ENCODE results near the gene SLC41A1. TPM values are rescaled to one million over a fixed set of nuclear protein-coding genes. Genes with fewer than 3 reads are reported as not detected.
"Not testable (repeated sequence)": the region's sequence is repeated elsewhere in the genome, so short reads cannot be mapped to it uniquely, and the experiment has no call there.

The SLC41A1 gene
- polyA plus RNA-seq, 1 of the 3 experiments (the other 2 are of a cell fraction): 18.3 TPM

- Histone ChIP-seq H3K79me2 (ENCODE audit: insufficient read depth) (no peaks in the 10 kb centered on the region), H3K4me1 (ENCODE audit: control insufficient read depth in 1 of 2, insufficient read depth in 2 of 2, low read depth in 1 of 2, low read length in 1 of 2) (no peaks in the 10 kb centered on the region), H3K27me3 (ENCODE audit: insufficient read depth) (no peaks in the 10 kb centered on the region), H3F3A (replicated peaks; ENCODE audit: insufficient read depth) (no peaks in the 10 kb centered on the region), H3K9ac (no peak overlapping the region), H3K4me2 (no peak overlapping the region), H3K9me3 (no peaks in the 10 kb centered on the region), H2AFZ (ENCODE audit: low read depth) (no peak overlapping the region), H4K20me1 (ENCODE audit: insufficient read depth) (no peaks in the 10 kb centered on the region), H3K9me2 (no peaks in the 10 kb centered on the region), H3K36me3 (replicated peaks in 1 of 2; ENCODE audit: control insufficient read depth in 1 of 2, insufficient read depth in 2 of 2, low read length in 1 of 2) (no peaks in the 10 kb centered on the region), H3K27ac (ENCODE audit: low read depth in 2 of 2, low read length in 1 of 2) (no peak overlapping the region), H3K4me3 (ENCODE audit: low read depth in 2 of 2, low read length in 1 of 2) (no peak overlapping the region)
- TF ChIP-seq MXI1 (IDR thresholded peaks at IDR 0.05; ENCODE audit: low read depth, low read length) (no peak), CHD2 (IDR thresholded peaks at IDR 0.05; ENCODE audit: low read length, partially characterized antibody) (no peak), NRF1 (IDR thresholded peaks at IDR 0.05; ENCODE audit: low read depth, low read length) (no peak), FOSL2 (IDR thresholded peaks at IDR 0.05; ENCODE audit: borderline replicate concordance, low read depth) (no peak), EP300 (IDR thresholded peaks at IDR 0.05; ENCODE audit: borderline replicate concordance in 1 of 2, low read depth in 1 of 2, low read length in 1 of 2) (no peak), YY1 (IDR thresholded peaks at IDR 0.05; ENCODE audit: low read depth) (no peak), ELF1 (IDR thresholded peaks at IDR 0.05) (no peak), SIN3A (IDR thresholded peaks at IDR 0.05; ENCODE audit: borderline replicate concordance, low read depth, low read length) (no peak), MEF2A (IDR thresholded peaks at IDR 0.05; ENCODE audit: borderline replicate concordance, low read depth) (no peak), TCF12 (IDR thresholded peaks at IDR 0.05) (no peak), MAX (IDR thresholded peaks at IDR 0.05; ENCODE audit: low read depth) (no peak), PBX3 (IDR thresholded peaks at IDR 0.05) (no peak)
- DNase-seq: no peak
- ChIA-PET CTCF (interaction anchor here (1.1 kb wide), 1 partner anchor 15 kb away, joined by 3 read pairs; no protein-coding TSS in a partner anchor), POLR2A (no interaction called here)
- WGBS (ENCODE audit: low lambda C conversion rate): 34% methylated on average over 6 of the region's 6 CpGs
These were observed 45.4 kb upstream of the SLC41A1 start for GRCh38 chr1:205858141-205858961.

- H3K4me3 ChIP-seq (ENCODE audit: low read depth in 2 of 2, low read length in 1 of 2); POLR2A ChIA-PET; H3K36me3 ChIP-seq (replicated peaks in 1 of 2; ENCODE audit: control insufficient read depth in 1 of 2, insufficient read depth in 2 of 2, low read length in 1 of 2); H2AFZ ChIP-seq (ENCODE audit: low read depth); H4K20me1 ChIP-seq (ENCODE audit: insufficient read depth); H3K4me2 ChIP-seq; H3K9me2 ChIP-seq; DNase-seq; H3K79me2 ChIP-seq (ENCODE audit: insufficient read depth); H3F3A ChIP-seq (replicated peaks; ENCODE audit: insufficient read depth); H3K27ac ChIP-seq (ENCODE audit: low read depth in 2 of 2, low read length in 1 of 2); H3K9ac ChIP-seq; H3K9me3 ChIP-seq; H3K27me3 ChIP-seq (ENCODE audit: insufficient read depth); H3K4me1 ChIP-seq (ENCODE audit: control insufficient read depth in 1 of 2, insufficient read depth in 2 of 2, low read depth in 1 of 2, low read length in 1 of 2): not testable (repeated sequence)
- CTCF ChIA-PET: interaction anchor here (1.5 kb wide), 1 partner anchor 120 kb away, joined by 3 read pairs; no protein-coding TSS in a partner anchor
- 17% methylated on average over 2 of the region's 2 CpGs for WGBS (ENCODE audit: low lambda C conversion rate)
These were observed 44.5 kb upstream of the SLC41A1 start for GRCh38 chr1:205857501-205857900.

Measured in SK-N-SH (cell line).